ENCODE results near the gene MC2R. TPM values are rescaled to one million over a fixed set of nuclear protein-coding genes. Genes with fewer than 3 reads are reported as not detected.
"Not testable (repeated sequence)": the region's sequence is repeated elsewhere in the genome, so short reads cannot be mapped to it uniquely, and the experiment has no call there.

Gene MC2R
- total RNA-seq, 4 donors from 2014 or later = not detected

DNA sequence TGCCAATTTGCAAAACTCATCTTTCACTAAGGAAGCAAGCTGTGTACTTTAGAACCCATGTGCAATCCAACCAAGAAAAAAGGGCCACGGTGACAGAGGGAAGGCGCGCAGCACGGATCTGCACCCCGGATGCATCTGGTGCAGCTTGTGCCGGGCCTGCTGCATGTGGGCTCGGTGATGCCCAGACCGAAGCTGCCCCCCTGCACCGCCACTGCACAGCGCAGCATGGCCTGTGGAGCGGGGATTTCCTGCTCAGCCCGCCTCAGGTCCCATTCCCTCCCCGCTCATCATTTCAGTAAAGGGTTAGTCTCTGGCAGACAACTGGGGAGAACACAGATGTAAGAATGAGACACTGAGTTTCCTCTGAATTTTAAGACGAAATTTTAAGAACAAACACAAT, 43.0 kb downstream of the MC2R start:
- 82 to 88% methylated on average over 14 of the region's 14 CpGs for WGBS, 2 donors
- intact Hi-C loops (cut with DNase I) = no loop called here

DNA sequence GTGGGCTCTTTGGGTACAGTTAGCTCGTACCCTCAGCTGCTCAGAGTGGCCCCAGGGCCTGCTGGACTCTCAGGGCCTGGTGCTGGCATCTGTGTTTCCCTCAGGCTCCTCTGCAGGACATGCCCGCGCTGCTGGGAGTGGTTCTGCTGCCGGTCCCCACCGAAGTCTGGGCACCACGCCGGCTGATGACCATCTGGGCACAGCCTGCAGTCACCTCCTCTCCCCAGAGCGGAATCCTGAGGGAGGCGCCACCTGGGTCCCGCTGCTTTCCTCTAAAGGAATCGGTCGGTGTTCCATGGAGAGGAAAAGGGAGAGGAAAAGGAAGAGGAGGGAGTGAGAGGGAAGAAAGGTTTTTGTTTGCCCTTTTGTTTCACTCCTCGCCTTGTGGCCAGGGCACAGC, 43.6 kb downstream of the MC2R start:
- no peaks in the 10 kb centered on the region for H3K9me3 ChIP-seq
- no peak for DNase-seq
- no peaks in the 10 kb centered on the region for H3K36me3 ChIP-seq
- no peaks in the 10 kb centered on the region for H3K4me1 ChIP-seq
- WGBS, 2 donors = 48 to 56% methylated on average over 13 of the region's 13 CpGs
- H3K27me3 ChIP-seq = no peaks in the 10 kb centered on the region
- H3K27ac ChIP-seq = no peak overlapping the region
- H3K4me3 ChIP-seq (replicated peaks in 1 of 3) = no peak overlapping the region
- TF ChIP-seq POLR2A (IDR thresholded peaks at IDR 0.05) = no peak
- TF ChIP-seq, protein P1, sequence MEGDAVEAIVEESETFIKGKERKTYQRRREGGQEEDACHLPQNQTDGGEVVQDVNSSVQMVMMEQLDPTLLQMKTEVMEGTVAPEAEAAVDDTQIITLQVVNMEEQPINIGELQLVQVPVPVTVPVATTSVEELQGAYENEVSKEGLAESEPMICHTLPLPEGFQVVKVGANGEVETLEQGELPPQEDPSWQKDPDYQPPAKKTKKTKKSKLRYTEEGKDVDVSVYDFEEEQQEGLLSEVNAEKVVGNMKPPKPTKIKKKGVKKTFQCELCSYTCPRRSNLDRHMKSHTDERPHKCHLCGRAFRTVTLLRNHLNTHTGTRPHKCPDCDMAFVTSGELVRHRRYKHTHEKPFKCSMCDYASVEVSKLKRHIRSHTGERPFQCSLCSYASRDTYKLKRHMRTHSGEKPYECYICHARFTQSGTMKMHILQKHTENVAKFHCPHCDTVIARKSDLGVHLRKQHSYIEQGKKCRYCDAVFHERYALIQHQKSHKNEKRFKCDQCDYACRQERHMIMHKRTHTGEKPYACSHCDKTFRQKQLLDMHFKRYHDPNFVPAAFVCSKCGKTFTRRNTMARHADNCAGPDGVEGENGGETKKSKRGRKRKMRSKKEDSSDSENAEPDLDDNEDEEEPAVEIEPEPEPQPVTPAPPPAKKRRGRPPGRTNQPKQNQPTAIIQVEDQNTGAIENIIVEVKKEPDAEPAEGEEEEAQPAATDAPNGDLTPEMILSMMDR (IDR thresholded peaks at IDR 0.05) = no peak
- intact Hi-C loops (cut with DNase I) = no loop called here

More for the DNA sequence above, 43.0 kb downstream of the MC2R start:
- Histone ChIP-seq H3K27ac (no peak overlapping the region), H3K4me3 (replicated peaks in 1 of 3) (no peak overlapping the region), H3K4me1 (no peaks in the 10 kb centered on the region), H3K27me3 (no peaks in the 10 kb centered on the region), H3K9me3 (no peaks in the 10 kb centered on the region), H3K36me3 (no peaks in the 10 kb centered on the region)
- TF ChIP-seq, protein P1 (IDR thresholded peaks at IDR 0.05) = no peak
- no peak for TF ChIP-seq POLR2A (IDR thresholded peaks at IDR 0.05)
- no peak for DNase-seq

DNA sequence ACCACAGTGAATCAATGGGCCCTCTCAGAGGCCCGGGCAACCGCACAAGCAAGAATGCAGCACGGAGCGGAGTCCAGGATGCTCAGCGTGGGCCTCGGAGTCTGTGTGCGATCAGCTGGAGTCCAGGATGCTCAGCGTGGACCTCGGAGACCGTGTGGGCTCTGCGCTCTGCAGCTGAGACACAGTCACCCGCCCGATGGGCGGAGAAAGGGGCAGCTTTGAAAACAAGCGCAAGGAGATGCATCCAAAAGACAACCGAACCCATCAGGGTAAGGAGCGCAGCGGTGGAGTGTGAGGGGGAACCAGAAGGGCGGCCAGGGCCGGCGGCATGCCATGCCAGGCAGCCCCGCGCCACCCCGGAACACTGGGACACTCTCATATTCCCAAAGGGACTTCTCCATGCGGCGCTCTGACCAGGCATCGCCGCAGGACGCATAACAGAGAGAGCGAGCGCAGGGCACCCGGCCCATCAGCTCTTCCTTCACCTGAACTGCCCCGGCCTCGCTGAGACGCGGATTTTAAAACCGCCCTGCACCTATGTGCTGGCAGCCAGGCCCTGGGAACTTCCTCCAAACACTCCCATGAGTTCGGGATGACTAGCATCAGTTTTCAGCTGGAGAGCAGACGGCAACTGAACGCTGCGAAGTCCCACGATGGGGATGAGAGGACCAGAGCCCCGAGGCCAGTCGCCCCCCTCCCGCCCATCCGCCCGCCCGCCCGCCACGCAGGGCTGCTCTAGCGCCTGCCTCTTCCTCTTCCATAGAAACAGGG, 46.6 kb downstream of the MC2R start:
- Histone ChIP-seq H3K4me3 (replicated peaks in 1 of 3) (no peak overlapping the region), H3K27ac (no peak overlapping the region), H3K4me1 (no peaks in the 10 kb centered on the region), H3K36me3 (no peaks in the 10 kb centered on the region), H3K9me3 (no peaks in the 10 kb centered on the region), H3K27me3 (no peaks in the 10 kb centered on the region)
- WGBS, 2 donors = 2 to 4% methylated on average over 32 to 35 of the region's 51 CpGs
- DNase-seq = no peak
- intact Hi-C loops (cut with DNase I) = no loop called here
- TF ChIP-seq, protein P1 (IDR thresholded peaks at IDR 0.05) = no peak

DNA sequence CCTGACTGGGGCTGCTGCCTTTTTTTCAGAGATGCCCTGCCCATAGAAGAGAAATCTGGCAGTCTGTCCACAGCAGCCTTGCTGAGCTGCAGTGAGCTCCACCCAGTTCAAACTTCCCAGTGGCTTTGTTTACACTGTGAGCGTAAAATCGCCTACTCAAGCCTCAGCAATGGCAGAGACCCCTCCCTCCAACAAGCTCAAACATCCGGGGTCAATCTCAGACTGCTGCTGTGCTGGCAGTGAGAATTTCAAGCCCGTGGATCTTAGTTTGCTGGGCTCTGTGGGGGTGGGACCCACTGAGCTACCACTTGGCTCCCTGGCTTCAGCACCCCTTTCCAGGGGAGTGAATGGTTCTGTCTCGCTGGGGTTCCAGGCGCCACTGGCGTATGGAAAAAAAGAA, 52.4 kb downstream of the MC2R start:
- 4 to 33% methylated on average over 4 to 7 of the region's 7 CpGs for WGBS, 2 donors
- H3K27ac ChIP-seq; H3K4me3 ChIP-seq (replicated peaks in 1 of 3); H3K4me1 ChIP-seq; H3K36me3 ChIP-seq; H3K9me3 ChIP-seq; DNase-seq; intact Hi-C loops (cut with DNase I); H3K27me3 ChIP-seq: not testable (repeated sequence)

DNA sequence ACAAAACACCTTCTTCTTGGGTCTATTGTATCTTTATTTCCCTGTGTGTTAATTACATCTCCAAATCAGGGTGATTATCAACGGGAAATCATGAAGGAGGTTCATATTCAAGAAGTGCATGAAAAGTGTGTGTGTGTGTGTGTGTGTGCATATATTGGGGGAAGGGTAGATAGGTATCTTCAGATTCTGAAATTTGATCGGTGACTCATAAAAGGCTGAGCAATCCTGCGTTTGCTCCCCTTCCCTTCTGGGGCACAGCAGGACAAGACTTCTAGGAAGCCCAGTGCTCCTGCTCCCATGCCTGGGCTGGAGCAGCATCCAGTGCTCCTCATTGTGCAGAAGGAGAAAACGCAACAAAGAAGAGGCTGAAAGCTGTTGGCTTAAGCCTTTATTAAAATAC, 65.5 kb downstream of the MC2R start:
- WGBS, 2 donors = 89 to 96% methylated on average over 4 of the region's 4 CpGs
- no peak for TF ChIP-seq POLR2A (IDR thresholded peaks at IDR 0.05)
- TF ChIP-seq, protein P1 (IDR thresholded peaks at IDR 0.05) = no peak
- no peak for DNase-seq
- Histone ChIP-seq H3K9me3 (no peaks in the 10 kb centered on the region), H3K27me3 (no peaks in the 10 kb centered on the region), H3K4me1 (no peaks in the 10 kb centered on the region), H3K27ac (no peak overlapping the region), H3K36me3 (no peaks in the 10 kb centered on the region), H3K4me3 (replicated peaks in 1 of 3) (no peak overlapping the region)
- intact Hi-C loops (cut with DNase I) = no loop called here

Data from thyroid gland (tissue), 4 donors.